ENCODE data around the gene ZNF367. TPM values are rescaled to one million over a fixed set of nuclear protein-coding genes. Genes with fewer than 3 reads are reported as not detected.
A peak's percentile ranks its signal among the peaks of the same experiment; 100 is the strongest.
"Not testable (repeated sequence)": the region's sequence is repeated elsewhere in the genome, so short reads cannot be mapped to it uniquely, and the experiment has no call there.

The ZNF367 gene
- polyA plus RNA-seq, 1 donor = 12.7 TPM

DNA sequence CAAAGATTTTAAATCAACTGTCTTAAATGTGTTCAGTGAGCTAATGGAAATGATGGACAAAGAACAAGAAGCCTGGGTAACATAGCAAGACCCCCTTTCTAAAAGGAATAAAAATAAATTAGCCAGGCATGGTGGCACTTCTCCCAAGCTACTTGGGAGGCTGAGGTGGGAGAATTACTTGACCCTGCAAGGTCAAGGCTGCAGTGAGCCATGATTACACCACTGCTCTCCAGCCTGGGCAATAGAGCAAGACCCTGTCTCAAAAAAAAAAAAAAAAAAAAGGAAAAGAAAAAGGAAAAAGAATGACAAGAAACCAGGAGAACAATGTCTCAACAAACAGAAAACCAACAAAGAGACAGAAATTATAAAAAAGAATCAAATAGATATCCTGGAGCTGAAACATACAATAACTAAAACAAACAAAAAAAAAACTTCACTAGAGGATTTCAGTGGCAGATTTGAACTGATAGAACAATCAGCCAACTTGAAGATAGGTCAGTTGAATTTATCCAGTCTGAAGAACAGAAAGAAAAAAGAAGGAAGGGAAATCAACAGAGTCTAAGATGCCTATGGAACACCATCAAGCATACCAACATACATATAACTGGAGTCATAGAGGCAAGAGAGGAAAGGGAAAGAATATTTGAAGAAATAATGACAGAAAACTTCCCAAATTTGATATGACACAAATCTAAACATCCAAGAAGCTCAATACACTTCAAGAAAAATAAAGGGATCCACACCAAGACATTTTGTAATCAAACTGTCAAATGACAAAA, 17.8 kb downstream of the ZNF367 start:
- no peak for DNase-seq

DNA sequence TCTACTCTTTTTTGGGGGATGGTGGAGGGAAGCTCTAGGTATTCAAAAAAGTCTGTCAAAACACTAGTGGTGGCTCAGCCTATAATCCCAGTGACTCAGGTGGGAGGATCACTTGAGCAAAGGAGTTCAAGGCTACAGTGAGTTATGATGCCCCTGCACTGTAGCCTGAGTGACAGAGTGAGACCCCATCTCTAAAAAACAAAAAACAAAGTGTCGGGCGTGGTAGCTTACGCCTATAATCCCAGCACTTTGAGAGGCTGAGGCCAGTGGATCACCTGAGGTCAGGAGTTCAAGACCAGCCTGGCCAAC, 18.9 kb downstream of the ZNF367 start:
- no peak for DNase-seq

DNA sequence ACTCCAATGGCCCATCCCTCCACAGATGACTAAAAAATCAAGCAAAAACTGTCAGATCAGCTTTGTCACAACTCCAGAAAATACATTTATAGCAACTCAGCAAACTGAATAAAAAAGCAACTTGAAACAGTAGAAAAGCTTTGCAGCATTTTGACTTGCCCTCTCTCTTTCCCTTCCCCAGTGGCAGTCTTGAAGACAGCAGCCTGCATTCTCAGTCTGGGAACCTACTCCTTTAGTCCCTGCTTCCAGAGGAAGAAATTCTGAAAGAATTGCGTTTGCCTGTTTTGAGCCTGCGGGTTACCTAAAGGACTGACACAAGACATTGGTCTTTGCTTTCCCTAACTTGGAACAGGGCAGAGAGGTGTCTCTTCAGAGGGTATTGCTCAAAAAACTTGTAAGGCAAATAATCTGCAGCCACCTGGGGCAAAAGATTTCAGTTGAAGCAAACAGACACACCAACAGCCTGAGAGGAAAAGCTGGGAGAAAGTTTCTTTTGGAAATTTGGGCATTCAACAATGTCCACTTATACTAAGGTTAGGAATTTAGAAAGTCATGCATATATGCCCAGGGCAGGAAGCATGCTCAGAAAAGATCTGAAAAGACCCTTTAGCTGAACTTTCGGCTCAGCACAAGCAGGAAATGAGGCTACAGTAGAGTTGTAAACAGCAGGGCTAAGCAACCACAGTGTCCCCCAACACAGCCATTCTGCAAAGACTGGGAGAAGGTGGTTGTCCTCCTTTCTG, 19.4 kb downstream of the ZNF367 start:
- no peak for DNase-seq

DNA sequence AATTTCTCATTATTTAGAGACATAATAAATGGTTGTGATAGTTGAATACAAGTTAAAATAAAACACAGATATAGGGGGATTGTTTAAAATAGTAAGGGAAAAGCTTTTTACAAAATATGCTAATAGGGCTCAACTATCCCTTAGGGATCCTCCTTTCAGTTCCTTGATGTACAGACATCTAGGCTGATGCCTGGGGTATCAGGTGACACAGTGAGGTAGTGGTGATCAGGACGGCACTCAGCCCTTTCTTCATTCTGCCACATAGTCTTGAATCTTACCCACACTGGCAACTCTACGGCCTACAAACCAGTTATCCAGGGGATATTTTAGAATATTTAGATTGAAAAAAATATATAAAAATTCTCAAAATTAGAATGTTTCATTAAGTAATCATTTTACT, 22.2 kb downstream of the ZNF367 start:
- no peak for DNase-seq

DNA sequence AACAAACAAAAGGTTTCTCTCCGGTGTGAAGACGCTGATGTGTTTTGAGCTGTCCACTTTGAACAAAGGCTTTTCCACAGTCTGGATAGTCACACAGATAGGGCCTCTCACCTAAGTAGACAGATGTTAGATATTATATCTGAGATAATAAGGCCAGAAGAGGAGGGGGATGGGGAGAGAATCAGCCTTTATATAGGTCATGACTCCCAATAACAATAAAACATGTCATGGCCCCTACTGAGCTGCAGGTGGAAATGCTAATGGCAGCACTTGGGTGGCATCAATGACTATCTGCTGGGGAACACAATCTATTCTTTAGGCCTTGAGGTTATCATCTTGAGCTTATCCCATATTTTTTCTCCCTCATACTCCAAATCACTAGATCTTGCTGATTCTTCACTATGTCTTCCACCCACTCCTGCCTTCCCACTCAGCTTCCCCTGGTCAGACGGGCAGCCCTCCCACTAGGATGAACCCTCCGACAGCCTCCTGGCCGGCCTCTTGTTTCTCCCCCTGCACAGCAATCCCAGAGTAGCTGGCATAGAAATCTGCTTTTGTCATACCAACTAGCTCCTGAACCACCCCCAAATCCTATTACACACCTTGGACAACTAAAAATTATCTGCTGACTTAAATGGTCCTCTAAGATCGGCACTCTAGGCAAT, 23.2 kb downstream of the ZNF367 start:
- no peak for DNase-seq

DNA sequence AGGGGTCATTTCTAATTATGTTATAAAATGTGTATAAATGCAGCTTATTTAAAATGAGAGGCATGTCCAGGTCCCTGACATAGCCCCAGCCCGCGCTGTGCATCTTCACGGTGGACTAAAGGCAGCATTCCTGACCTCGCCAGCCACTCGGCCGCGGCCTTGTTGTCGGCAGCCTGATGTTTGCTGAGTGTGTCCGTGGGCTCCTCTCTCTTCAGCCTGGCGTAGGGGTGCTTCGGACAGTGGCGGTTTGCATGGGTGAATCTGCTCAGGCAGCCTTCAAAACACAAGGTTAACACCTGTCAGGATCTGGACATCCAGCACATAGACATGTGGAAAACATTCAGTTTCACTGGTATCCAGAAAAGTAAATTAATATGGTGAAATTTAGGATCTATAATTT, 25.9 kb downstream of the ZNF367 start:
- DNase-seq = no peak

DNA sequence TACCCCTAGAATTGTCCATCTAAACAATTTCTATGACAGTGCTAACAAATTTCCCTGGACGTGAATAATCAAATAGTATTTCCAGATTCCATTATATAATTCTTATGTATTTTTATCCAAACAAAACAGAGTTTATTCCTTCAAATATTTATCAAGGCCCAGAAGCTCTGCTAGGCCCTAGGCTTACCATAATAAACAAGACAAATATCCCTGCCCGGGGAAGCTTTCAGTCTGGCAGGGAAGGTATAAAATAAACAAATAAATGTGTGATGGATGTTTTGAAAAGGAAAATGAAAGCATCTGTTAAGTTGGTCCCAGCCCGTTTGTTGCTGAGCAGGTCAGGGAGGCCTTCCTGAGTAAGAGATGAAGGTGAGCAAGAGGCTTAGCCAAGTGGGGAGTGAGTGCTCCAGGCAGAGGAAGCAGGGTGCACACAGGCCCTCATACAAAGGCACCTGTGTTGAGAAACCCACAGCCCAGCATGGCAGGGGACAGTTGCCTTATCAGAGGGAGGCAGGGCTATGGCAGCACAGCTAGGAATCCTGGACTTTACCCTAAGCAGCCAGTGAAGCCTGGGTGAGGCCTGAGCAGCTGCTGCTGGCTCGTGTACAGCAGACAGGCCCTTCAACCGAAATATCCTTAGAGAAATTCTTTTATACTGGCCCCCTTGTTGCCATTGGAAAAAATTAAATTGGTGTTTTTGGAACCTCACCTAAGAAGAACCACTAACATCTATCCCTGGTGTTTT, 27.0 kb downstream of the ZNF367 start:
- no peak for DNase-seq

DNA sequence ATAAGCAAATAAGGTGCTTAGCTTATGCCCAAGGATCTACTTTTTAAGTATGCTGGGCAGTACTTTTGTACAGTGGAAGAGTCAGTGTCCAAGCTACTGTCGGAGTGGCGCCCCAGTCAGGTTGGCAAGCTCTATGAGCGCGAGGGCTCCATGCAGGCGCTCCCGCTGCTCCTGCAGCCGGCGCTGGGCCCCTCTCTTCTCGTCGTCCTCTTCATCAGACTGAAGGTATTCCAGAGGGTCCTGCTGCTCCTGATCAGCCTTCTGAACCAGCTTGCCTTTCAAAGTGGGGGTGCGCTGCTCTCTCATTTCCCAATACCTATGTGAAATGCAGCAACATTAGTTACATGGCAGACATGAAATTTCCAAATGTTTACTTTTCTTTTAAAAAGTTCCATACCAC, 30.0 kb downstream of the ZNF367 start:
- DNase-seq = no peak

DNA sequence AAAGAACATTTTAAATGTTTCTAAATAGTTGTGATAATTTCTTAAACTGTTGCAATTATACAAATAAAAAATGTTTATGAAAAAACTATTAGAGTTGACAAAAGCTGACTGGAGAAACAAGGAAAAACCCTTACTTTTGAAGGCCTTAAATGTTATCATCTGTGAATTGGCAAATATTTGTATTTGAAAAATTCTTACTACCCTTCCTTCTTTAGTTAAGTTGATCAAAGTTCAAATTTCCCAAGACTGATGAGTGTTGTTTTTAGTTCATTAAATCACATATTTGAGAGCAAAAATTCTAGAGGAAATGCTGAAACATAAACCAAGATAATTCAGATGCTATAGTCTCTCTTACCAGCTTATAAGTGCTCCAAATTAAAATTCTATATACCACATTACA, 32.0 kb downstream of the ZNF367 start:
- DNase-seq = no peak

DNA sequence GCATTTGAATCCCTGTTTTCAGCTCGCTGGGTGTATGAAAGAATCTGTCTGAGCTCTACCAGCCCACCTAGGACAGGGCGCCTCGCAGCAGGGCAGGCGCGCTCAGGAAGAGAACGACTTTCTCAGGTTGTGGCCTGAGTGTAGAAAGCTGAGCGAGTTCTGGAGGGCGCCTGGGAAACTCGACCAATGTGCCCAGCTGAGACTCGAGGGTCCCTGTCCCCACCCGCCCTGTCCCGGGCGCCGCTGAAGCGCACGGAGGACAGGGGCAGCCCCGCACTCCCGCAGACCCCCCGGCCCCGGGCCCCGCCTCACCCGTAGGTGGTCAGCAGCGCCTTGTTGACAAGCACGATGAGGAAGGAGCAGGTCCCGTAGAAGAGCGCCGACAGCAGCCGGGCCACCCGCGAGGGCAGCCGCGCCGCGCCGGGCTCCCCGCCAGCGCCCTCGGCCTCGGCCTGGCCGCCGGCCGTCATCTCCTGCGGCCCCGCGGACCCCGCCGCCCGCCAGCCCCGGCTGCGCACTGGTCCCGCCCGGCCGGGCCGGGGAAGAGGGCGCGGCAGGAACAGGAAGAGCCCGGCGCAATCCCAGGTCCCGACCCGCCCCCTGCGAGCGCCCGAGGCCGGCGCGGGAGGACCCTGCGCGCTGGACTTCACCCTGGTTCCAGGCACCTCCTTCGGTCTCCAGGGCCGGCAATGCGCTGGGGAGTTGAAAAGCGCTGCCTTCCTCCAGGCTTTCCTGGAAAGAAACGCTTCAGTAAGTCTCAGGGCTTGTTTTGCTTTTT, 34.8 kb downstream of the ZNF367 start, which contains the start of gene SLC35D2:
SLC35D2 (minus strand) TSS at position 547 of the 778 bp plus-strand sequence; CDS start at position 470, 77 bp downstream.
- DNase-seq = peak; percentile 46

DNA sequence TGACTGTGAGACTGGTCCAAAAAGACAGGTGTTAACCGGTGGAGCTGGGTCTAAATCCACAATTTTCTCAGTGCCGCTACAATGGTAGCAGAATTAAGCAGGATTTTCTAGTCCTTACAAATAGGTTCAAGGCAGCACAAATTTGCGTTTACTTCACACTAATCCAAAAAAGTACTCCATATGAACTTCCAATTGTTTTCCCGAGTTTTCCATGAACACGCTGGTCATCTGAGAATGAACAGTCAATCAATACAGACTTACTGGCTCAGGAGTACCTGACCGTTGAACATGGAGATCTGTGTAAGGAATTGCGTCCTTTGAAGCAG, 35.4 kb downstream of the ZNF367 start:
- DNase-seq = no peak

DNA sequence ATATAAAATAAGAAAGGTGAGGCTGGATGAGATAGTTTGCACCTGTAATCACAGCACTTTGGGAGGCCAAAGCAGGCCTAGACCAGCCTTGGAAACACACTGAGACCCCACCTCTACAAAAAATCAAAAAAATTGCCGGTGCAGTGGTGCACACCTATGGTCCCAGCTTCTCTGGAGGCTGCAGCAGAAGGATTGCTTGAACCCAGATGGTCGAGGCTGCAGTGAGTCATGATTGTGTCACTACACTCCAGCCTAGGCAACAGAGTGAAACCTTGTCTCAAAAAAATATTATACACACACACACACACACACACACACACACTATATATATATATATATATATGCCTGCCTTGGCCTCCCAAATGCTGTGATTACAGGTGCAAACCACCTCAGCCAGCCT, 36.0 kb downstream of the ZNF367 start:
- DNase-seq = no peak

DNA sequence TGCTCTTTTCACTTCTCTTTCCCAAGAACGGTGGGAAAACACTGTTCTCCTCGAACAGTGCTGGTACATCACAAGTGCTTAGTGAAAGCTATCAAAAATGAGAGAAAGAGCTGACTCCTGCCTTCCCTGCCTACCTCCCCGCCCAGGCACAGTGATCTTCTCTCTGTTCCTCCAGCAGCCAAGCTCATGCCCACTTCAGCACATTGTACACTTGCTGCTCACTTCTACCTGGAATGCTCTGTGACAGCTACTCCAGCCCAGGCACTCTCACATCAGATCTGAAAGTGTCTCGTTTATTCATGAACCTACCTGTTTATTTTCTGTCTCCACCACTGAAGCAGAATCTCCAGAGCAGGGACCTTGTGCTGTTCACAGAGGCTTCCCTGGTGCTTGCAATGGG, 36.5 kb downstream of the ZNF367 start:
- DNase-seq = no peak

DNA sequence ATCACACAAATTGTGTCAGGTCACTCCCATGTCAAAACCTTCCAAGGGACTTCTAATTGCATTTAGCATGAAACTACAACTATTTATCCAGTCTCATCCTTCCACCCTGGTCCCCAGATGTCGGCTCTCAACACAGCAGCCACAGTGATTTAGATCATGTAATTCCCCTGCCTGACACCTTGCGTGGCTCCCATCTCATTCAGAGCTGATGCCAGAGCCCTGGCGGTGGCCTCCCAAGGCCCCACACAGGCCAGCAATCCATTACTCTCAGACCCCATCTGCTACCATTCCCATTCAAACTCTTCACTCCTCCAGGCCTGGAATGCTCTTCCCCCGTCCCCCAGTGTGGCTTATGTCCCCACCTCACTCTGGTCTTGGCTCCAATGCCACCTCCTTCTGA, 37.0 kb downstream of the ZNF367 start:
- no peak for DNase-seq

DNA sequence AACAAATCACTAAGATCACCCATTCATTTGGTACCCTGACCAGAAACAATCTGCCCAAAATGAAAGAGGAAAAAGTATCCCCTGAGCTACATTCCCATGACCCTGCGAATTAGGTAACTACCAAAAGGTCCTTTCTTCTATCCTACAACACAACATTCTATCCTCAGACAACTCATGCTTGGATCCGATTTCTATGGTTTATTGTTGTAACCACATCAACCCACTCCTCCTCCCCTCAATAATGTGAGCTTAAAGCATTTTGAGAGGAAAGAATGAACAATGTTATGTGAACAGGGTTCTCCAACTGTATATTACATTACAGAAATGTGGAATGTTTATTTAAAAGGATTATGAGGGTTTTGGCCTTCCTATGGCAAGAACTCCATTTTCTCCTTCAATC, 38.7 kb downstream of the ZNF367 start:
- no peak for DNase-seq

DNA sequence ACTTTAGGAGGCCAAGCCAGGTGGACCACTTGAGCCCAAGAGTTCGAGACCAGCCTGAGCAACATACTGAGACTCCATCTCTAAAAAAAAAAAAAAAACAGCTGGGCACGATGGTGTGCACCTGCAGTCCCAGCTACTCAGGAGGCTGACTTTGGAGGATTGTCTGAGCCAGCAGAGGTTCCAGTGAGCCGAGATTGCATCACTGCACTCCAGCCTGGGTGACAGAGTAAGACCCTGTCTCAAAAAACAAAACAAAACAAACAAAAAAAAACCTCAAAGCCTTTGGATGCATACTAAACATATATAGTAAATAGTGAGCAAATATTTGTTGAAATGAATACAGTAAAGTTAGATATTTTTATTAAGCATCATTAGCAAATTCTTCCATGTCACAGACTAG, 40.0 kb downstream of the ZNF367 start:
- DNase-seq = no peak

DNA sequence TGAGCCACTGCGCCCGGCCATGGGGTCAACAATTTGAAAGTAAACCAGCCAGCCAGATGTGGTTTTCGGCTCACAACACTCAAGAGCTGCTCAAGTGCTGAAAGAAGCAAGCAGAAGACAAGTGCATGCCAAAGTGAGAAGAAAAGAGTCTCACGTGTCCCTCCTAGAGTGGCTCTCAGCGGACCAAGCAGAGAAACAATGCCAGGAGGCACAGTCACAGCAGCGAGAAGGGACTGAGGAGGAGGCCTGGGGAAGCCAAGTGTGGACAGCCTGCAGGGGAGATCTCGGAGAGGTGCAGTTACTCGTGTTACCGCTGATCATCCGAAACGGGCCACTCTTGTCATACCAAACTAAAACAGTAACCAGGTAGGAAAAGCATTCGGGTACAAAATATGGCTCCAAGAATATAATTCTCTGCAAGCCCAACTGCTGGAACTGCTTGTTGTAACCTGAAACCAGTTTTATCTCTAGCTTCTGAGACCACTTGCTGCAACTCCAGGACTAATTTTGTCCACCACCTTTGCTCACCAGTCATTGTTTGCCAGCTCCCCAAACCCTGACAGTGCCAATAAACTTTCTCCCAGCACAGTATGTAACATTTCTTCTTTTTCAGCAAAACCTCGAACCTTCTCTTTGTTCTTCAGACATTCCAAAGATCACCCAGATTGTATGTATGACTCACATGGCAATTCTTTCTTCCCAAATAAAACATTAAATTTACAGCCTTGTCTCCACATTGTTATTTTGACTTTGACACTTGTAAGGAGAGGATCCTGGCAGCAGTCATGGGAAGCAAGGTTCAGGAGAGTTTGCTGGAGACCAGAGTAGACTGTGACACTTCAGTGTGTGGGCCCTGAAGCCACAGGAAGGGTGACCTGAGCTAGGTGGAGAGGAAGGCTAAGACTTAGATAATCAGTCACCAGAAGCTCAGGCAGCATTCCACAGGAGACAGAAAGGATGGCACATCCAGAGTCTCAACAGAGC, 41.0 kb downstream of the ZNF367 start:
- peak; percentile 21 for DNase-seq

DNA sequence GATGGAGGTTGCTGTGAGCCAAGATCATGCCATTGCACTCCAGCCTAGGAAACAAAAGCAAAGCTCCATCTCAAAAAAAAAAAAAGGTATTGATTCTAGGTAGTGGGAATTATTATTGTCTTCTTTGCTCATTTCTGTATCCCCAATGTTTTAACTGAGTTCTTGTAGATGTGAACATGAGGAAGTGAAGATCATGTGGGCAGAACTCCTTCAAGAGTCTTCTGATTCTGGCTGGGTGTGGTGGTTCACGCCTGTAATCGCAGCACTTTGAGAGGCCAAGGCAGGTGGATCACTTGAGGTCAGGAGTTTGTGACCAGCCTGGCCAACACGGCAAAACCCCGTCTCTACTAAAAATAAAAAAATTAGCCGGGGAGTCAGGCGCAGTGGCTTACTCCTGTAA, 42.7 kb downstream of the ZNF367 start:
- DNase-seq = not testable (repeated sequence)

DNA sequence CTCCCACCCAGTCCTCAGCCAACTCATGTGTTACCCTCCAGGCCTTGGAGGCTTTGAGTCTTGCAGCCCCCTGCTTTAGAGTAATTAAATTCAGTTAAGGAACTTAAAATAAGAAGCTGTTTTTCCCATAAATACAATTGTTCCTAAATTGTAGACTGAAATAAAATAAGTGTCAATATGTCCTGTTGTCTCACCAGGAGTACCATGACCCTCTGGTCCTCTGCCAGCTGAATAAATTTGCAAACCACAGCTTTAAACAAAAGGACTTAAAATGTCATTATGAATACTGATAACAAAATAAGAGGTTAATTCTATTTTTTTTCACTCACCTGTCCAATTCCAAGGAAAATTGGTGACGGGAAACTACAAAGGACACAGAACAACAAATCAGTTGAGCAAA, 50.2 kb downstream of the ZNF367 start:
- DNase-seq = no peak

DNA sequence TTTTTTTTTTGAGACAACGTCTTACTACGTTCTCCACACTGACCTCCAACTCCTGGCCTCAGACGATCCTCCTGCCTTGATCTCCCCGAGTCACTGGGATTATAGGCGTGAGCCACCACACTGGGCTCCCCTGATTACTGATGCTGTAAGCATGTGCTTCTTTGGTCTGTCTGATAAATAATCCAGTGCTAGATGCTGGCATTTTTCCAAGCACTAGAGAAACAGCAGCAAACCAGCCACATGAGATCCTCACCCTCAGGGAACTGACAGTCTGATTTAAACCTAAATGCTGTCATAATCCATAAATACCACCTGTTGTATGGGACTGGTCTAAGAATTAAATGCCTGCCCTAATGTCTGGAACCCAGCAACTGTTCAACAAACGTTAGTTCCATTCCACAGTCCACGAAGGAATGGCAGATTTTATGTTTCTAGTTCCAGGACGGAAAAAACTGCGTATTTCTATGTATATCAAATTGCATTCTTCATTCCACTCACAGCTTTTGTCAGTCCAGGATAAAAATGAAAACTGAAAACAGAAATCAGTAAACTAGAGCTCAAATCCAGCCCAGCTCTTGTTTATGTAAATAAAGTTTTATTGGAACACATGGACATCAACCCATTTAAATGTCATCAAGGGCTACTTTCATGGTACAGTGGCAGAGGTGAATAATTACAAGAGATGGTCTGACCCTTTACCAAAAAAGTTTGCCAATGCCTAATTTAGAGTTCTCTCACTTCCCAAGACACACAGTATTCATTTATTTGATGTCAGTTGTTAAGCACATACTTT, 54.8 kb downstream of the ZNF367 start:
- DNase-seq = no peak
